Bronchial epithelial cell (primary cell): ENCODE results near the gene ACTL10. TPM values are rescaled to one million over a fixed set of nuclear protein-coding genes. Genes with fewer than 3 reads are reported as not detected.

Source experiments
- DNase-seq: peaks from one replicate; pipeline ENCODE4 v3.0.0-alpha.2; 2010; ENCODE audit warnings: low read depth
- FAIRE-seq: peaks from 2 replicates; lab custom pipeline; 2011; peaks lifted over from hg19 to GRCh38; lab: Jason Lieb, UNC
- H3K27me3 ChIP-seq: 2 replicates; pipeline ENCODE4 v1.5.1; 2011; ENCODE audit warnings: low read length; ENCODE audit not compliant: control insufficient read depth, insufficient read depth
- H3K36me3 ChIP-seq: 2 replicates; pipeline ENCODE4 v1.5.1; 2011; ENCODE audit warnings: low read length; ENCODE audit not compliant: control insufficient read depth, insufficient read depth
- H3K4me3 ChIP-seq: 2 replicates; pipeline ENCODE4 v1.5.1; 2011; ENCODE audit warnings: mild to moderate bottlenecking, low read depth, low read length, control low read depth
- CTCF ChIP-seq: IDR thresholded peaks from 2 replicates; pipeline ENCODE4 v1.5.1; 2011; ENCODE audit warnings: mild to moderate bottlenecking, moderate library complexity, low read length, control low read depth, inconsistent platforms; ENCODE audit not compliant: insufficient read depth, severe bottlenecking
- total RNA-seq: library from RNA; depleted of rRNA; stranded (reverse); fragments of >200 nt; gene quantifications from 2 replicates; pipeline ENCODE4 v1.2.1, GENCODE V29; 2014

ACTL10 gene
- total RNA-seq, 1 donor from 2014 or later, result 1.6 TPM

GRCh38 chr20:33647603-33648395 lies 18.9 kb upstream of the ACTL10 start:
- no peaks in the 10 kb centered on the region for H3K27me3 ChIP-seq
- TF ChIP-seq CTCF, result no peak
- no peak for DNase-seq
- H3K36me3 ChIP-seq, result peaks cover 5% of the 10 kb centered on the region
- no peak for FAIRE-seq
- H3K4me3 ChIP-seq, result no peak overlapping the region

- Histone ChIP-seq H3K36me3 (peaks cover 5% of the 10 kb centered on the region), H3K4me3 (no peak overlapping the region), H3K27me3 (no peaks in the 10 kb centered on the region)
- no peak for FAIRE-seq
- peak; percentile 70 for DNase-seq
- TF ChIP-seq CTCF, result no peak
Measured at GRCh38 chr20:33648396-33649004, 18.2 kb upstream of the ACTL10 start.

GRCh38 chr20:33649201-33649681 lies 17.5 kb upstream of the ACTL10 start:
- FAIRE-seq, result no peak
- Histone ChIP-seq H3K27me3 (no peaks in the 10 kb centered on the region), H3K36me3 (peaks cover 3% of the 10 kb centered on the region), H3K4me3 (no peak overlapping the region)
- no peak for DNase-seq
- TF ChIP-seq CTCF, result no peak

- DNase-seq (no peak), FAIRE-seq (no peak)
- no peak overlapping the region for H3K4me3 ChIP-seq
- H3K36me3 ChIP-seq, result no peaks in the 10 kb centered on the region
- H3K27me3 ChIP-seq, result no peaks in the 10 kb centered on the region
- TF ChIP-seq CTCF, result no peak
Measured at GRCh38 chr20:33650111-33650752, 16.5 kb upstream of the ACTL10 start.

GRCh38 chr20:33650753-33651561 lies 15.8 kb upstream of the ACTL10 start:
- DNase-seq, result peak; percentile 38
- no peak for TF ChIP-seq CTCF
- no peak for FAIRE-seq
- H3K27me3 ChIP-seq, result peaks cover 1% of the 10 kb centered on the region
- H3K36me3 ChIP-seq, result no peaks in the 10 kb centered on the region
- no peak overlapping the region for H3K4me3 ChIP-seq
